Motor neuron (in vitro differentiated cells): ENCODE results near the gene AOAH. TPM values are rescaled to one million over a fixed set of nuclear protein-coding genes. Genes with fewer than 3 reads are reported as not detected.
A peak's percentile ranks its signal among the peaks of the same experiment; 100 is the strongest.

Experiments used
- ATAC-seq, 8 experiments: fragments of 200-7000 bp; cut with Tn5 transposase; replicated peaks in 6 of 8; 2 replicates each; pipeline ENCODE4 v1.8.0; 2021; ENCODE audit warnings: mild to moderate bottlenecking in 8 of 8, moderate library complexity in 8 of 8
- H3K27ac ChIP-seq, 2 donors: fragments of 250-450 bp; sonication (Bioruptor Pico); 2 replicates each; pipeline ENCODE4 v1.9.0; 2021; ENCODE audit warnings: antibody characterized with exemption in 2 of 2, mild to moderate bottlenecking in 2 of 2, moderate library complexity in 1 of 2
- H3K4me1 ChIP-seq, 2 donors: fragments of 250-450 bp; sonication (Bioruptor Pico); replicated peaks in 1 of 2; 2 replicates each; pipeline ENCODE4 v1.6.1; 2021; ENCODE audit warnings: antibody characterized with exemption in 2 of 2, mild to moderate bottlenecking in 2 of 2, moderate library complexity in 1 of 2
- H3K4me3 ChIP-seq, 5 donors: fragments of 250-450 bp; sonication (Bioruptor Pico); 2 replicates each; pipeline ENCODE4 v1.9.0; 2021; ENCODE audit warnings: antibody characterized with exemption in 5 of 5, mild to moderate bottlenecking in 5 of 5, moderate library complexity in 4 of 5
- WGBS, 10 experiments: fragments of 450-650 bp; shearing (Covaris generic); methylation state at CpG; one replicate each; pipeline ENCODE4 v1.0.0; 2022; 5-methylcytosine and 5-hydroxymethylcytosine counted together
- in situ Hi-C, 9 experiments: fragments of 400-800 bp; cut with MboI; loops; one replicate each; pipeline ENCODE4 v1.15.0; 2021; ENCODE audit warnings: low sequenced_read_pairs in 9 of 9, low pct_unique_long_range_greater_than_20kb in 2 of 9; ENCODE audit not compliant: unreplicated experiment in 9 of 9
- total RNA-seq, 8 experiments: library from RNA; unstranded; fragments of 300-600 nt; gene quantifications; 2 replicates each; pipeline versions ENCODE4 v1.2.3 to v1.2.4, GENCODE V29; 2022

Gene AOAH
- 1 to 10 TPM in 2 of 8 experiments, under 1 TPM in 6; 0.25 to 1.2 (median 0.81) TPM for total RNA-seq

DNA sequence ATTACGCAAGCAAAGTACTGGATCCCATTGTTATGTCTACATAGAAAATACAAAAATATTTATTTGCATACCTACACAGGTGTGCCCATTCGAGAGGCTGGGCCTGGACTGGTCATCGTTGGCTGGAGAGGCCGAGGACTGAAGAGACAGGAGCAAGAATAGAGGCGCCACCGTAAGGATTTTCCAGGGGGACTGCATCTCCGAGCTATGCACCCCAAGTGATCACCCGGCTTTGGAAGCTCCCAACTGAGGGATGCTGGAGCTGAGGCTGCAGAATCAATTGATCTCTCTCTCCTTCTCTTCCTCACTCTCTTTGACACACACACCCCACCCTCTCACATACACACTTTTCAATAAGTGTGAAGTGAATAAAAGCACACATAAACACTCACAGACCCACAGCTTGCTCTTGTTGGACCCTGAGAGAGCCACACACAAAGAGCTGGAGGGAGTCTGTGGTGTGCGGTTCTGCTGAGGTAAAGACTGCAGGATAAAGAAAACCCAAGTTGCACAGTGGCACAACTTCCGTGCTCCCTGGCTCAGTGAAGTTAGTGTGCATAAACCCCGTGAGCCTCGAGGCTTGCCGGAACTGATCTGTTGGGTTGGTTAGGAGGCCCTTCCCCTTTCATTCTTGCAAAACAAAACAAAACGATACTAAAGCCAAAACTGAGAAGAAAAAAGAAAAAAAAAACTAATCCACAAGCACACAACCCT lies at the start of gene AOAH:
Gene AOAH, minus strand, starts transcription at position 544 of the 714 bp plus-strand sequence. Its CDS starts 346 bp downstream, at position 198.
- Histone ChIP-seq H3K4me3 (no peak within 1 kb of the TSS), H3K27ac (no peak within 1 kb of the TSS), H3K4me1 (peaks cover 0 to 4% of the 10 kb centered on the region in 2 donors)
- WGBS, 10 experiments = 4 to 94% (median 63%) methylated on average over 2 to 10 of the region's 14 CpGs; no CpG with 5 or more reads in 1 of the 10 experiments
- in situ Hi-C loops = no loop called here
- ATAC-seq = no peak

GRCh38 chr7:36766451-36766850 lies 42.2 kb upstream of the AOAH start:
- Histone ChIP-seq H3K27ac (no peak overlapping the region), H3K4me3 (no peak overlapping the region), H3K4me1 (peaks cover 9 to 31% of the 10 kb centered on the region in 2 donors)
- in situ Hi-C loops = no loop called here
- ATAC-seq = no peak
- 0 to 71% (median 31%) methylated on average over 1 of the region's 1 CpG; no CpG with 5 or more reads in 6 of the 10 experiments for WGBS, 10 experiments

DNA sequence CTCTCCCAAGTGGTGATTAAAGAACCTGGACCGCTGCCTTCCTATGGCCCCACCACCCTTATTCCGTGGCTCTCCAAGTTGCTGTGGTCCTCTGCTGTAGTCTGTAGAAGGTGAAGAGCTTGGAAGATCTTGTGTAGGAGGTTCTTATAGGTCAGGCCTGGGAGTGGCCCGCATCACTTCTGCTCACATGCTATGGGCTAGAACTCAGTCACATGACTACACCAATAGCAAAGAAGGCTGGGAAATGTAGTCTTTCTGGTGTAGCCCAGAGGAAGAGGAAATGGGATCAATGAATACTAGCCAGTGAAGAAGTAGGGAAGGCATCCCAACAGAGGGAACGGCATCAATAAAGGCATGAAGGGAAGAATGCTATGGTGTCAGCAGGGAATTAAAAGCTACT lies 41.3 kb upstream of the AOAH start:
- whole genome bisulfite sequencing, 10 experiments = 0 to 68% (median 50%) methylated on average over 1 to 3 of the region's 4 CpGs; no CpG with 5 or more reads in 3 of the 10 experiments
- ATAC-seq = peak in 3 of 8 experiments; percentile 33 to 62 (median 52)
- in situ Hi-C loops = no loop called here
- H3K4me3 ChIP-seq = no peak overlapping the region
- peaks cover 9 to 31% of the 10 kb centered on the region in 2 donors for H3K4me1 ChIP-seq
- H3K27ac ChIP-seq = no peak overlapping the region

- Histone ChIP-seq H3K27ac (no peak overlapping the region), H3K4me1 (peaks cover 9 to 31% of the 10 kb centered on the region in 2 donors), H3K4me3 (no peak overlapping the region)
- peak in 2 of 8 experiments; percentile 30 to 68 for ATAC-seq
- in situ Hi-C loops = no loop called here
- 0 to 100% (median 65%) methylated on average over 1 to 5 of the region's 5 CpGs for WGBS, 10 experiments
These were observed 40.6 kb upstream of the AOAH start for GRCh38 chr7:36764929-36765328.

DNA sequence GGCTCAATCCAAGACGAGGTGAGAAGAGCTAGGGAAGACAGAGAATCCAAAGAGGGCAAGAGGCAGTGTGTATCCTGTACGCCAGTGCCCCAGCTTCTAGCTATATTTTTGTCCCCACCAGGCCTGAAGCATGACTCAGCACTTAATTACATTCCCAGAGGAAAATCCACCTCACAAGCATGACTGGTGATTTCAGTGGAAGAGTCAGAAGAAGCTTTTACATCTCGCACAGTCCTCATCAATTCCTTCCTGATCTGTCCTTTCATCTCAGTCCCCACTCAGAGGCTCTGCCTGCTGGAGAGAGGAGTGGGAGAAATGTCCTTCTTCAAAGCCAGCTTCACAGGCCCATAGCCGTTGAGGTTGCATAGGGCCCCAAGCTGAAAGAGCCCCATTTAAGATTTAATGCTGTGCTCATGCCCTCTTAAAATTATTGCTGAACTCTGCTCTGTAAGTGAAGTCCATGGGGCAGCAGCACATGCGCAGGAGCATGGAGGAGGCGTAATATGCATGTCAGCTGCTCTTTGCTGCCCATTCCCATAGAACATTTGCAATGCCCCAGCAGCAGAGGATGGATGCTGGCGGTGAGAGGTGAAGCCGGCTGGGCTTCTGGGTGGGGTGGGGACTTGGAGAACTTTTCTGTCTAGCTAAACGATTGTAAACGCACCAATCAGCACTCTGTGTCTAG lies 39.0 kb upstream of the AOAH start:
- in situ Hi-C loops = no loop called here
- no peak overlapping the region for H3K4me3 ChIP-seq
- no peak overlapping the region for H3K27ac ChIP-seq
- peaks cover 9 to 31% of the 10 kb centered on the region in 2 donors for H3K4me1 ChIP-seq
- ATAC-seq = peak in 7 of 8 experiments; percentile 20 to 83 (median 81)
- 32 to 83% (median 65%) methylated on average over 1 to 6 of the region's 10 CpGs for WGBS, 10 experiments

- in situ Hi-C loops = no loop called here
- Histone ChIP-seq H3K4me1 (peaks cover 9 to 31% of the 10 kb centered on the region in 2 donors), H3K27ac (no peak overlapping the region), H3K4me3 (no peak overlapping the region)
- ATAC-seq = no peak
- WGBS, 10 experiments = 43 to 80% (median 57%) methylated on average over 1 to 2 of the region's 2 CpGs; no CpG with 5 or more reads in 5 of the 10 experiments
These were observed 38.1 kb upstream of the AOAH start for GRCh38 chr7:36762394-36762793.

- Histone ChIP-seq H3K27ac (no peak overlapping the region), H3K4me3 (no peak overlapping the region), H3K4me1 (peaks cover 9 to 29% of the 10 kb centered on the region in 2 donors)
- 17 to 100% (median 92%) methylated on average over 1 to 2 of the region's 2 CpGs; no CpG with 5 or more reads in 2 of the 10 experiments for WGBS, 10 experiments
- in situ Hi-C loops = no loop called here
- ATAC-seq = no peak
These were observed 37.5 kb upstream of the AOAH start for GRCh38 chr7:36761835-36762234.

DNA sequence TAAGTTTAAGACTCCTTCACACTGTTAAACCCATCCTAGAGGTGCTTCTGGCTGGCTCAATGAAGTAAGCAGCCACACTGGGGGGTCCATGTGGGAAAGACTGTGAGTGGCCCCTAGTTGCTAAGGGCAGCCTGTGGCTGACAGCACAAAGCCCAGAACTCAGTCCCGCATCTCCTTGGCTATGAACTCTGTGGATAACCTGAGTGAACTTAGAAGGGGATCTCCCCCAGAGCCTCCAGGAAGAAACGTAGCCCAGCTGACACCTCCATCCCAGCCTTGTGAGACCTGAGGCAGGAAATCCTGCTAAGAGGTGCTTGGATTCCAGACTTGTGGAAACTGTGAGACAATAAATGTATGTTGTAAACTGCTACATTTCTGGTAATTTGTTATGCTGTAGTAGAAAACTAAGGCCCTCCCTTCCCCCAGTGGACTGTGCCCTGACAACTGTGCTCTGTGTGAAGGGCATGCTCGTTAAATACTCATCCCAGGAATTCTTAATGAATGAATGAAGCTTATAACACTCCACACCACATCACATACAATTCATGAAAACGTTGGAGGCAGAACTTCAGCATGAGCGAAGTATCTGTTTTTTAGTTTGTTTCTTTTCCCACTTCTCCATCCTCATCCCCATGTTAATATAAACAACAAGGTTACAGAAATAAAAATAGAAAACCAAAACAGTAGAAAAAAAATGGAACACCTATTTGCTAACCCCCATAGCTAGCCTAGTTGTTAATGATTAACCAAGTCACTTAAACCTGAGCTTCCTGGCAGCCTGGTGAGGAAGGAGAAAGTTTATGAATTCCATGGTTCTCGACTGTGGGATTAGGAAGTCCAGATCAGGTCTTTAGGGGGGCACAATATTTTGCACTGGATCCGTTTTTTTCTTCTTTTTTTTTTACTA lies 36.8 kb upstream of the AOAH start:
- in situ Hi-C loops = no loop called here
- ATAC-seq = no peak
- Histone ChIP-seq H3K27ac (no peak overlapping the region), H3K4me3 (no peak overlapping the region), H3K4me1 (peaks cover 4 to 21% of the 10 kb centered on the region in 2 donors)
- WGBS, 10 experiments = 10 to 87% (median 71%) methylated on average over 2 to 5 of the region's 7 CpGs; no CpG with 5 or more reads in 3 of the 10 experiments

DNA sequence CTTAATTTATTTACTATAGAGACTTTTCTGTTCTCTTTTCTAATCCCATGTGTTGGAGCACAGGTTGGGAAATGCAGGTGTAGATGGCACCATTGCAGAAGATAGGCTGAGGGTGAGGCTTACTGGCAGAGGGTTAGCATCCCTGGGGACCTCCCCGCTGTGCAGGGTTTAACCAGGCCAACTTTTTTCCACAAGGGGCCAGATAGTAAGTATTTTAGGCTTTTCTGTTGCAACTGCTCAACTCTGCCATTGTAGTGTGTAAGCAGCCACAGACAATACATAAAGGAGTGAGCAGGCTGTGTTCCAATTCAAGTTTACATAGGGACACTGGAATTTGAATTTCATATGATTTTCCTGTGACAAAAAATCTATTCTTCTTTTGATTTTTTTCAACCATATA lies 34.6 kb upstream of the AOAH start:
- Histone ChIP-seq H3K4me1 (peaks cover 4 to 9% of the 10 kb centered on the region in 2 donors), H3K4me3 (no peak overlapping the region), H3K27ac (no peak overlapping the region)
- in situ Hi-C loops = no loop called here
- no peak for ATAC-seq
- WGBS, 10 experiments = 50 to 100% (median 83%) methylated on average over 1 of the region's 1 CpG; no CpG with 5 or more reads in 6 of the 10 experiments

- ATAC-seq = no peak
- 0 to 100% (median 89%) methylated on average over 1 to 7 of the region's 8 CpGs; no CpG with 5 or more reads in 4 of the 10 experiments for WGBS, 10 experiments
- Histone ChIP-seq H3K4me1 (no peaks in the 10 kb centered on the region), H3K4me3 (no peak overlapping the region), H3K27ac (no peak overlapping the region)
- in situ Hi-C loops = no loop called here
These were observed 31.2 kb upstream of the AOAH start for GRCh38 chr7:36755484-36755883.

- in situ Hi-C loops = no loop called here
- Histone ChIP-seq H3K4me3 (no peak overlapping the region), H3K4me1 (peaks cover 0 to 2% of the 10 kb centered on the region in 2 donors), H3K27ac (no peak overlapping the region)
- WGBS, 10 experiments = 30 to 100% (median 48%) methylated on average over 1 to 2 of the region's 2 CpGs; no CpG with 5 or more reads in 2 of the 10 experiments
- peak in 1 of 8 experiments; percentile 69 for ATAC-seq
These were observed 27.9 kb upstream of the AOAH start for GRCh38 chr7:36752026-36752711.

DNA sequence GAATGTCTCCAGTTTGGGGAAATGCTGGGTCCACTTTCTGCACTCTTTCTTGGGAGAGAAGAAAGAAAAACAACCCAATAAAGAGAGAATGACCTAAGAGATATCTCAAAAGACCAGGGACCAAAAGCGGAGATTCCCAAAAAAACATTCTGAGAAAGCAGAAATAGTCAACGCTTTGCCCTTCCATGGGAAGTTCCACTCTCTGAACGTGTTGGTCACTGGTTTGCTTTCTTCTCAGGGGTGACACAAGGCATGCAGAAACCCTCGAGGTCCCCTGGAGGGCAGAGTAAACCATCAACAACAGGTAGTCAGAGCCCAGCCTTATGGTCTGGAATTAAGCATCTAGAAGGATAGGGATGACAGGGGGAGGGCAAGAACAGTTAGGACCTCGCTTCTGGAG lies 26.2 kb upstream of the AOAH start:
- Histone ChIP-seq H3K4me1 (peaks cover 0 to 2% of the 10 kb centered on the region in 2 donors), H3K27ac (no peak overlapping the region), H3K4me3 (no peak overlapping the region)
- no peak for ATAC-seq
- in situ Hi-C loops = no loop called here
- 0 to 89% (median 50%) methylated on average over 2 to 4 of the region's 5 CpGs; no CpG with 5 or more reads in 3 of the 10 experiments for WGBS, 10 experiments
